C1 segment of cervical spinal cord (tissue), 14 donors: ENCODE measurements around the gene FHIP1A.

Experiments used
- DNase-seq, 14 donors: peaks; one replicate each; lab custom pipeline; 2025; lab: John Stamatoyannopoulos, UW

FHIP1A gene

DNA sequence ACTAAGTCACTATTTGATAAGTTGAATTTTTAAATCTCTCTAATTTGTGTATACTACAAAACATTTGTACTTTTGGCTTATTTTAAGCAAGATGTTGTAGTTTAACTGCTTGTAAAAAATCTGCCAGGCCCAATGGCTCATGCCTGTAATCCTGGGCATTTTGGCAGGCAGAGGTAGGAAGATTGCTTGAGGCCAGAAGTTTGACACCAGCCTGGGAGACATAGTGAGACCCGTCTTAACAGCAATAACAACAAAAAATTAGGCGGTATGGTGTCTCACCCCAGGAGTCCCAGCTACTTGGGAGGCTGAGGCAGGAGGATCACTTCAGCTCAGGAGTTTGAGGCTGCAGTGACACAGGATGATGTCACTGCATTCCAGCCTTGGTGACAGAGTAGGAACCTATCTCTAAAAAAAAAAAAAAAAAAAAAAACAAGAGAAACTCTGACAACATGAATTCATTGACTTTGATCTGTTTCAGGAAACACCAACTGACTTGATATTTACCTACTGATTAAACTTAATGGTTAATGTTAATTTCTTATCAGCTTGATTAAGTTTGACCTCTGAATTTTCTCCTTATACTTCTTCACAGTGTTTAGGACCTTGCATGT is 8.9 kb downstream of the FHIP1A start:
- no peak for DNase-seq

DNA sequence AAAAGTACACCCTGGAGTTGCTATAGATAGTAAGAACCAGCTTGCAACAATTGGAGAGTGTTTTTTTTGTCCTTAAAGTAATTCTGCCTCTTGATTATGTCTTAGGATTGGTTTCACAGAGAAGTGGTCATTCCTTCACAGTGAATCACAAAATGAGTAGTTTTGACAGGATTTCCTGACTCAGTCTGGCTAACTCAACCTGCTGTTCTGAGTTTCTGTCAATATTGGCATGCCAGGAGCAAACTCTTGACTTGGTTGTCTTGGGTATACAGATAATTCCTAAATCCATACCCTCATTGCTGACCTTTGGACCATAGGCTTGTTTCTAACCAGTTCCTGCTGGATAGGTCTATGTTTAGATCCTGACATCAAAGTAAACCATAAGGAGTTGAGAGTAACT is 9.4 kb downstream of the FHIP1A start:
- DNase-seq = no peak

DNA sequence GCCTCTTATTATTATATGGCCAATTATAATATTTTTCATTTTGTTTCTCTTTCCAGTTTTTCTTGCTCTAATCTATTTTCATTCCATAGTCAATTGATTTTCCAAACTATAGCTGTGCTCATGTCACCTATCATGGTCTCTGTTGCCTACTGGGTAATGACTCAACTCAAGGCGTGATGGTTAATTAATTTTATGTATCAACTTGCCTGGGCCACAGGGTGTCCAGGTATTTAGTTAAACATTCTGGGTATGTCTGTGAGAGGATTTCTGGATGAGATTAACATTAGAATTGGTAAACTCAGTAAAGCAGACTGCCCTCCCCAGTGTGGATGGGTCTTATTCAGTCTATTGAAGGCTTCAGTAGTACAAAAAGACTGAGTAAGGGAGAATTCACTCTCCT is 9.9 kb downstream of the FHIP1A start:
- no peak for DNase-seq

DNA sequence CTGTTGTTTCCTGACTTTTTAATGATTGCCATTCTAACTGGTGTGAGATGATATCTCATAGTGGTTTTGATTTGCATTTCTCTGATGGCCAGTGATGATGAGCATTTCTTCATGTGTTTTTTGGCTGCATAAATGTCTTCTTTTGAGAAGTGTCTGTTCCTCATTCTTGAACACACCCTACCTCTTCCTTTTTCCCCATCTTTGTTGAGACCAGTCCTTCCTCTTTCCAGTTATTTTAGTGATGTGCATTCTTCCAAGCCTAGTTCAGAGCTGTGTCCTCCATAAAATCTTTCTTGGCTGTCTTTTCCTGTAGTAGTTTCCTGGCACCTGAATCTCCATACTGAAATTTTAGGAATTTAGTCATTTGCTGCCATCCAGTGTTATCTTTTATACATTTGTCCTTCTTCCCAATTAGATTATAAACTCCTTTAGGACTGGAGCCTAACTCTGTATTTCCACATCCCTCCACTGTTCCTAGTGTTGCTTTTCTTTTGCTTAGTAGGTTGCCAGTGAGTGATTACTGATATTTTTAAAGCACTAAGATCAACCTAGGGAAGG is 11.4 kb downstream of the FHIP1A start:
- no peak for DNase-seq

DNA sequence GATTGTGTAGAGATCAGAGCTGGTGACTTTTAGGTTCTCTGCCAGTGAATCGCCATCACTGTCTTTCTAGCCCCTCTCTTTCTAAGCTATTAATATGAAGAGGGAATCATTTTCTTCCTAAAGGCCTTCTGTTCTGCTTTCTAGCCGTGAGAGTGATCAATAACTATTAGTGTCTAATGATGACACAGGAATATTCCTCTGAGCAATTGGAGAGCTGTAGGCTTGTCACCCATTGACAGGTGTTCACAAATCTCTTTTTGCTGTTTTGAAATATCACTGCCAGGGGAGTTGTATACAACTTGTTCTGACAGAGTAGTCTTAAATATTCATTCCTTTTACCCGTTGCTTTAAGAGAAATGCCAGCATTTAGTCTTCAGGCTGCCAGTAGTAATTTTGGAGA is 13.9 kb downstream of the FHIP1A start:
- no peak for DNase-seq

DNA sequence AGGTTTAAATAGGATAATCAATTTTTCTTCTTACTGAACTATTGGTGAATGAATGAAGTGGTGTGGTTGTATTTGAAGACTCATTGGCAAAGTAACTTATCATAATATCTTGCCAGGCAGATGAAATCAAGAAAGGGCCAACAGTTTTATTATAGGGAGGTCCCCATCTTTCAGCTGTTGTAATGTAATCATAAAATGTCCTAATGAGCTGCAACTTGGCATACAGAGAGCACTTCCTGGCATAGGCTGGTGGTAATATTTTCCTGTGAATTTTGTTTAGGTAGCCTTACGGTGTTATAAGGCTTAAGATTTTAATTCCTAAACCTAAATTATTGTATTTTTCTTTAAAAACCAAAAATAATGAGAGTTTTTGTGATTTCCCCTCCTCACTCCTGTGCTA is 17.5 kb downstream of the FHIP1A start:
- DNase-seq = no peak

DNA sequence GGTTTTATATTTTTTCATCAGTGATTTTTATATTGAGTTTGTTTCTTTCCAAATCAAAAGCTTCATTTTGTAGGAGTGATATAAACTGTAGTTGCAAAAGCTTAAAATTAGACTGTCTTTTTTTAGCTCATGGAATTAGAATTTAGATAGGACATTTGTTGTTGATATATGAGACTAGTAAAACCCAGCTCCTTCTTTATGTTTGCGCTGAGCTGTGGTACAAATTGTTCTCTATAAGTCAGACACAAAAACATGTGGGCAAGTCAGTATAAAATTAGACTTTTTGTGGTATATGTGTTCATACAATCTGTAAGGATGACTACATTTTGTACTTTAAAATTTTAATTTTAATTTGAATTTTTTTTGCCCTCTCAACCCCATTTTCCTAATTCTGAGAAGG is 18.3 kb downstream of the FHIP1A start:
- no peak for DNase-seq

DNA sequence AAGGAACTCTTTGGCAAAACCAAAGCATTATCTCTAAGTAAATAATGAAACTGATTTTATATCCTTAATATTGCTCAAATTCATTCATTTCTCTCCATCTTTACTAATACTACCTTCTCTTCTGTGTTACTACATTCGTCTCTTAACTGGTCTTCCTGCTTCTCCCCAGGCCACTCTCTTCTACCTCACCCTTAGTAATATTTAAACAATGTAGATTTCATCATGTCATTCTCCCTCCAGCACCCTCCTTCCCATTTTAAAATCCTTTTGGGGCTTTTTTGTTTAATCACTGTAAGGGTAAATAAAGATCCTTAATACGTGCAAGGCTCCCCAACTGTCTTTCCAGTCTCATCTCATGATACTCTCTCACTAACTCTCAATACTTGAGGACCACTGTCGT is 19.4 kb downstream of the FHIP1A start:
- no peak for DNase-seq

DNA sequence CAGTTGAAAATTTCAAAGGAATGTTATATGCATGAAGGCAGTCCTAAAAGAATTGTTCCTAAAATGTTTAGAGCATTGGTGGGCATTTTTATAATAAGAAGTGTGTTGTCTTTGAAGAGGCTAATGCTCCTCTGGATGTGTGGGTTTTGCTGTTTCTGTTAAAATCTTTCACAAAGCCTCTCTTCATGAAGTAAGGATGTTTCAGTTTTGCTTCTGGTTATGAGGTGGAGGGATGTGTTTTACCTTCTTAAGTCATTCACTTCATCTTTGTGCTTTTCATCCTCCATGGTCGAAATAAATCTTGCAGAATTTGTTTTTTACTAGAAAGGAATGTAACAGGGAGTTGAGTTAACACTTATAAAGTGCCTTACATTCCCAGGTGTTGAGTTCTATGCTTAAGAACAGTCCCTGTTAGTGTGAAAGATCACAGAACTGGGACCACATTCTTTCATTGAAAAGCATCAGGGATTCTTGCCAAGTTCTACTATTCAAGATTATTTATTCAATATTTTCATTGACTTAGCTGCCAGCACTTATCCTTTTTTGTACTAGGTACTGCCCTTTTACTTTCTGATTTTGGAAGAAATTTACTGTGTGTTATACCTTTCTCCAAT is 21.1 kb downstream of the FHIP1A start:
- no peak for DNase-seq

DNA sequence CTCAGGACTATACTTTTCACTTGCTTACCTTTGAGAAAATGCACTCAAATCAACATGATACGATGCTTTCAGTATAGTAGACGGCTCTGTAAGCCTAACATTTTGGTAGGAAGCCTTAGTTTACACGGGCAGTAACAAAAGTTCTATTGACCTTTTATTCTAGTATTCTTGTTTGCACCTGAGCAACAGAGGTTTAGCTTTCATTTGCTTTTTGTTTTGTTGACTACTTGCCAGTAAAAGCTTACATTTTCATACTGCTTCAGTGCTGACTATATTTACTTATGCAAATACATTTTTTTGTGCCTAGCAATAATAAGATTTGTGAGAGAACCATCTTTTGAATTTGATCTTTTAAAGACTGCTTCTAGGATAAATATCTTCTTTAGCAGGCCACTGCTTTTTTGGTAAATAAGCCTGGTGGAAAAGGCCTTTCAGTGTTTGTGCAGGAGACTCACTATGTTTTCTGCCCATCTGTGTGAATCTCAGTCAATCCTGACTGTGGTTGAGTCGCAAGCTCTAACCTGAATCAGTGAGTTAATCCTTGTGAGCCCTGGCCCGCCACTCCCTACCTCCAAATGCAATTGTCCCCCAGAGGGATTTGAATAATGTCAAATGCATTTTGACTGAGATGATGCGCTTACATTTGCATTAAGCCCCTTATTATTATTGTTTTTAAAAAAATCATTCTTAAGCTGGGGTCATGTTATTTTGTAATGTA is 21.9 kb downstream of the FHIP1A start:
- no peak for DNase-seq

DNA sequence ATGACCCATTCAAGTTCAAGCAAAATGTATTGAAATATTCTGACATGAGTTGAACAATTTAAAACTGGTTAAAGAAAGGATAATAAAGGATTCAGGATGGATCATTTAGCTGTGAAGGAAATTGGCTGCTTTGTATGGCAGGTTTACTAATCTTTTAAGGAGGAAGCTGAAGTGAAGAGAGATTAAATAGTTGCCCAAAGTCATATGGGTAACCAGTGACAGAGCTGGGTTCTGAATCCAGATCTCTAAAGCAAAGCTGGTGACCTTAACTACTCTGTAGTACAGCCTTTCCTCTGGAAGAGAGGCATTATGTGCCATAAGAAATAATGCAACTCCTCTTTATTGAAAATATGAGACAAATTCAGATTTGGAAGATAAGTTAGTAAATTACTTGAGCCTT is 22.8 kb downstream of the FHIP1A start:
- DNase-seq = no peak

DNA sequence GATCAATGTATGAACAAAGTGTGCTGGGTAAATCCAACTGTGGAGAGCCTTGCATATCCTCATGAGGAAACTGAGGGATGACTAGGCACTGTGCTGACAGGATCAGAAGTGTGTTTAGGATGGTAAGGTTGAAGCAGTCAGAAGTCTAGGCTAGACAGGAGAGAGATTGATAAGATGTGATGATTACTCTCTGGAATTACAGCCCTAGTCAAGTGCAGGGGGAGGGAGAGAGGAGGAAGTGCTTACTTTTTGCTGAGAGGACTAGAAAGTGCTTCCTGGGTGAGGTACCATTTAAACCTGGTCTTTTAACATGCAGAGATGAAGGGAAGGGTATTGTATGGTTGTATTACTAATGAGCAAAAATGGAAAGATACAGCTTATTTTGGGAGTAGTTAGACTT is 23.7 kb downstream of the FHIP1A start:
- DNase-seq = no peak

DNA sequence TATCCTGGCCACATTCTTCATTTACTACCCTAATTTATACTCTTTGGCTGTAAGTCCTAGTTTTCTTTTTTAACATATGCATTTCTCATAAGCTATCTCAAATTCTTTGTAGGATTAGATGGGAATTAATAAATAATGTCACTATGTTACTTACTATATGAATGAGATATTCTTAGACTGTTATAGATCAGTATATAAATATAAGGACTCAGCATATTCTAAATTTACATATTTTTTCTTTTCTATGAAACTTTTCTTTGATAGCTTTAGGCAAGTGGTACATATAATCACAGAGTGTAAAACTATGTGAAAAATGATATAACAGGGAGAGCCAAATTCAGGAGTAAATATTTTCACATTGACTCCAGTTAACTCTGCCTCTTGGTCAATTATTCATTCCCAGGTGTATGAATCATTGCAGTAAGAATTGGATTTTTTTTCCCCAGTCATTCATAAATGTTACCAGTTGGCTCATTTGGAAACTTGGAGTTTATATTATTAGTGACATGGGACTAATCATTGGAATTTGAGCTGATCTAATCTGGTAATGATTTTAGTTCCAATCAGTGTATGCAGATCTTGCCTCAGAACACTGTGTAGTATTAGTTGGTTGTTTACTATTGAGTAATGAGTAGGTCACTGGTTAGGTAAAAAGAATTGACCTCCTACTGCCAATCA is 25.3 kb downstream of the FHIP1A start:
- no peak for DNase-seq

DNA sequence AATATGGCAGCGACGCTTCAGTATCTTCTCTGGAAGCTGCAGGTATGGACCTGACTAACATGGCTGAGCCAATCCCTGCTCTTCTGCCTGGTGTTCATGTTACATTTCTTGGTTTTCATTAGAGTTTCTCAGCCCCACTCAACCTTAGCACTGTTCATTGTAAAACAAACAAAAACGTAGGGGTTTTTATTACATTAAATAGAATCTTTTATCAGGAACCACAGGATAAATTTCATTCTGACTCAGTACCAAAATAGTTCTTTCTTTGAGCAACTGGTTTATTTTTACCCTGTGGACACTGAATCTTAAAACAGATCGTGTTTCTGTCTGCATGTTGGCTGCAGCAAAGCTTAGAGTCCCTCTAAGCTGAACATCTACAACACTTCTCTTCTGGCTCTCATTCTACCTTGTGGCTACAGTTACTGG is 27.1 kb downstream of the FHIP1A start:
- DNase-seq = no peak

DNA sequence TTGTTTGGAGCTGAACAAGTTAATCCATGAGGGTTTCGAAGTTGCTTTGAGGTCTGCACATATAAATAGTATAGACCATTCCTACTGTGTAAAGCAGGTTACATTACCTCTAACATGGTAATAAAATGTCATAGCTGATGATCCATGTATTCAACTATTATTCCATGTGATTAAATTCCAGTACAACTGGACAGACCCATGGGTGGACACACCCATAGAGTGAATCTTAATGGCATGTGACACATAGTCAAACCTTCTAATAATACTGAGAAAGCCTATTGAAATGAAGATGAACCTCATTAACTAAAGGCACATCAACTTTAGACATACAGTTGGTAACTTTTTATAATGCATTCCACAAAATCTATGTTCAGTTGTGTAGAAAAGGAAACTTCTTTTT is 28.5 kb downstream of the FHIP1A start:
- DNase-seq = no peak

DNA sequence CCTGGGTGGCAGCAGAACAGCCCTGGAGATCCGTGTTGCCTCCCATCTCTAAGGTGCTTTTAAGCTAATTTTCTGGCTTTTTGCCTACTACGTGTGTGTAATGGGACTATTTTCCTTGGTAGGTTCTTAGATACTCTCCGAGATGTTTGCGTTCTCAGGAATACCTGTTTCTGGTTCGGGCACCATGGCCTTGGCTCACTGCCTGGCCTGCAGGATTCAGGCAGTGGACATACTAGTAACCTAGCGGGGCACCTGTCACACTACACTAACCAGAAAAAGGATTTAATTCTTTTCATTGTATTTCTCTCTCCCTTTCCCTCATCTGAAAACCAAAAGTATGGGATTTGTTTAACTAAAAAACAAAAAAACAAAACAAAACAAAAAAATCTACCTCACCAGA is 29.2 kb downstream of the FHIP1A start:
- peak in 1 of 14 donors; percentile 13 for DNase-seq

DNA sequence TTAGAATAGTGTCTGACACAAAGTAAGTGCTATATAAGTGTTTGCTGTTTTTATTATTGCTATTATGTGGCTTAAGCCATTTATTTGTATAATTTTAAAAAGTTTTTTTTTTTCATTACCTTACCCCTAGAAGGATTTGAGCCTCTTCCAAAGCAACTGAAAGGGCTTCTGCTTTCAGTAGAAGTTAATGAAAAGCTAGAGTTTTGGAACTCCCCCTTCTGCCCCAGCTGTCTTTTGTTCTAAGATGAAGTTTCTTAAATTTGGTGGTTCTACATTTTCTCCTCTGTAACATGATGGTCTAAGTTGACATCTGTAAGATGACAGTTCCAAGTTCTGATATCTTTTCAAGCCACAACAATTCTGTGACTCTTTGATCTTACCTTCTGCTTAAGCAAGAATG is 30.3 kb downstream of the FHIP1A start:
- no peak for DNase-seq

DNA sequence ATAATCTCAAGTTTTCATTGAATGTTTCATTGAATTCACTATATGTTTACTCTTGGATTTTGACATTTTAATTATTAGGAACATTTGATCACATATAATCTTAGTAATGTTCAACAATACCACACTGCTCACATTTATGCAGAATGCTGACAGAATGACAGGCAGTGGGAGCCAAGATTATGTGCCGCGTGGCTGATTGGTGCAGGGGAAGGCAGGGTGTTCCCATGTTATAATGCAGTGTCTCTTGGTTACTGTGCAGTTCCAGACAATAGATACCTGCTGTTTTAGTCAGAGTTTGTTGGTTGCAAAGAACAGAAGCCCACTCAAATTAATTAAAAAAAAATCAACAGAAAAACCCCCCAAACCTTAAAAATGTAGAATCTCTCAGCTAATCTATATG is 33.0 kb downstream of the FHIP1A start:
- DNase-seq = peak in 1 of 14 donors; percentile 10

DNA sequence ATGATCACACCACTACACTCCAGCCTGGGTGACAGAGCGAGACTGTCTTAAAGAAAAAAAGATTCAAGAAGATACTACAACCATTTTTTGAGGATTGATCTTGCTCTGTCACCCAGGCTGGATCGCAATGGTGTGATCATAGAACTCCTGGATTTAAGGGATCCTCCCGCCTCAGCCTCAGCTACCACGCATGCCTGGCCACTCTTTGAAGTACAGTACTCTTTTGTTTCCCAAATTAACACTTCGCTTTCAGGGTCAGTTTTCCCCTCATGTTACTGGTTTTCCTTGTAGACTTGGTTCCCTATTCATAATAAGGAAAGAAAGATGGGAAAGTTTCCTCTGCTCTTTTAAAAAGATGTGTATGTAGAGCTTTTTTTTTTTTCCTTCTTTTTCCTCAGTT is 34.3 kb downstream of the FHIP1A start:
- no peak for DNase-seq

DNA sequence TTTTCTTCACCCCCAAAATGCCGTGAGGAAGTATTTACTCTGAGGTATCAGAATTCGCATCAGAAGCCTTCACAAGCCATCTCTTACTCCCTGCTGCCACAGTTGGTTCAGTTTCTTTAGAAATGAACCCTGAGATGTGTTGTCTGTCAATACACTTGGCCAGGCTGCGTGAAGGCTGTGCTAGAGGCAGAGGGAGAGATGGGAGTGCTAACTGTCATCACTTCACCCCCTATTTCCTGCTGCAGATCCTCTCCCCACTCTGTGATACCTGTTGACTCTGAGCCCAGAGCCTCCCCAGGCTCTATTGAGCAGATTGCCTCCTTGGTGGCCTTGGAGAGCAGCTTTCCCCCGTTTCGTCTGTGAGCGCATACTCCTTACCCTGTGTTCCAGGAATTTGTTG is 34.8 kb downstream of the FHIP1A start:
- no peak for DNase-seq

DNA sequence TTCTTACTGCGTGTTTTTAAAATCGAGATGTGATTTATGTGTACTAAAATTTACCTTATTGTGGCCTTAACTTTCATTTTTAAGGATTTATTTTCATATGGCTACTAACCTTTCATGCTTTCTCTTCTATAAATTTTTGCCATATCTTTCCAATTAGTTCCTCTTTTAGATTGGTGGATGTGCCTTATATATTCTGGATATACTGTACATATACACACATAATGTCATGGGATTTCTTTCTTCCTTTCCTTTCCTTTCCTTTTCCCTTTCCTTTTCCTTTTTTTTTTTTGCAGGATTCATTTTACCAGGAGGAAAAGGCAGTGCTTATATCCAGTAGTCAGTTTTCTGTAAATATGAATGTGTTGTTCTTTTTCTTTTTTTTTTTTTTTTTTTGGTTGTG is 37.2 kb downstream of the FHIP1A start:
- DNase-seq = no peak

DNA sequence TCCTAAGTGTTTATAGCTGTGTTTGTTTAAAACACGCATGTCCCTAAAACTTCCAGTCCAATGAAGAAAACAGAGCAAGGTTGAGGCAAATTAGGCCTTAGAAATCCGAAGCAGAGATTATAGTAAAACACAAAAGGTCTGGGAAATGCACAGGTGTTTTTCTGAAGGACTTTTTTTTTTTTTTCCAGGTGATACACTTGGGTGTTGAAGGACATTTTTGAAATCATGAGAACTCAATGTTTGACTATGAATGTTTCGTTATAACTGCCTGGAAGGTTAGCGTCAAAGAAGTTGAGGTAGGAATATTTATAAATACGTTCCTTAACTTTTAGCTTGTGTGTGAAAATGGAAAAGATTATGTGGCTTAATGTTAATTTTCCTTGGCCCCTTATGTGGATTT is 45.5 kb downstream of the FHIP1A start:
- no peak for DNase-seq
